ENCODE data around the gene SLC6A18.
"Not testable (repeated sequence)": the region's sequence is repeated elsewhere in the genome, so short reads cannot be mapped to it uniquely, and the experiment has no call there.

SLC6A18 gene

GRCh38 chr5:1222147-1222546 is 3.0 kb upstream of the SLC6A18 start:
- Histone ChIP-seq H3K4me3 (ENCODE audit: low read depth, low read length) (no peak overlapping the region), H3K27me3 (ENCODE audit: control insufficient read depth, insufficient read depth, low read length) (no peaks in the 10 kb centered on the region), H3K4me1 (ENCODE audit: control insufficient read depth, insufficient read depth, low read length) (no peaks in the 10 kb centered on the region)

GRCh38 chr5:1222621-1223277 is 2.4 kb upstream of the SLC6A18 start:
- Histone ChIP-seq H3K4me1 (ENCODE audit: control insufficient read depth, insufficient read depth, low read length) (no peaks in the 10 kb centered on the region), H3K27me3 (ENCODE audit: control insufficient read depth, insufficient read depth, low read length) (no peaks in the 10 kb centered on the region), H3K36me3 (ENCODE audit: control insufficient read depth, insufficient read depth, low read length) (no peaks in the 10 kb centered on the region), H3K4me3 (ENCODE audit: low read depth, low read length) (no peak overlapping the region), H3K9ac (ENCODE audit: low read depth, low read length) (no peak overlapping the region), H3K9me3 (ENCODE audit: control insufficient read depth, insufficient read depth, low read length) (no peaks in the 10 kb centered on the region)

More at GRCh38 chr5:1222147-1222546, 3.0 kb upstream of the SLC6A18 start:
- H3K9ac ChIP-seq (ENCODE audit: low read depth, low read length), result no peak overlapping the region
- H3K9me3 ChIP-seq (ENCODE audit: control insufficient read depth, insufficient read depth, low read length), result no peaks in the 10 kb centered on the region
- no peaks in the 10 kb centered on the region for H3K36me3 ChIP-seq (ENCODE audit: control insufficient read depth, insufficient read depth, low read length)

- Histone ChIP-seq H3K9me3 (ENCODE audit: control insufficient read depth, insufficient read depth, low read length) (no peaks in the 10 kb centered on the region), H3K4me3 (ENCODE audit: low read depth, low read length) (no peak overlapping the region), H3K9ac (ENCODE audit: low read depth, low read length) (no peak overlapping the region), H3K36me3 (ENCODE audit: control insufficient read depth, insufficient read depth, low read length) (no peaks in the 10 kb centered on the region), H3K4me1 (ENCODE audit: control insufficient read depth, insufficient read depth, low read length) (no peaks in the 10 kb centered on the region), H3K27me3 (ENCODE audit: control insufficient read depth, insufficient read depth, low read length) (no peaks in the 10 kb centered on the region)
These were observed 1.9 kb upstream of the SLC6A18 start for GRCh38 chr5:1223278-1223670.

GRCh38 chr5:1224631-1225030 is 550 bp upstream of the SLC6A18 start:
- Histone ChIP-seq H3K27me3 (ENCODE audit: control insufficient read depth, insufficient read depth, low read length) (no peaks in the 10 kb centered on the region), H3K4me3 (ENCODE audit: low read depth, low read length) (no peak overlapping the region), H3K9me3 (ENCODE audit: control insufficient read depth, insufficient read depth, low read length) (no peaks in the 10 kb centered on the region)

GRCh38 chr5:1226231-1226630 is 1.1 kb downstream of the SLC6A18 start:
- Histone ChIP-seq H3K9ac (ENCODE audit: low read depth, low read length) (no peak overlapping the region), H3K4me3 (ENCODE audit: low read depth, low read length) (no peak overlapping the region), H3K9me3 (ENCODE audit: control insufficient read depth, insufficient read depth, low read length) (no peaks in the 10 kb centered on the region), H3K4me1 (ENCODE audit: control insufficient read depth, insufficient read depth, low read length) (no peaks in the 10 kb centered on the region), H3K27me3 (ENCODE audit: control insufficient read depth, insufficient read depth, low read length) (no peaks in the 10 kb centered on the region), H3K36me3 (ENCODE audit: control insufficient read depth, insufficient read depth, low read length) (no peaks in the 10 kb centered on the region)

More at GRCh38 chr5:1224631-1225030, 550 bp upstream of the SLC6A18 start:
- no peaks in the 10 kb centered on the region for H3K4me1 ChIP-seq (ENCODE audit: control insufficient read depth, insufficient read depth, low read length)
- no peak overlapping the region for H3K9ac ChIP-seq (ENCODE audit: low read depth, low read length)
- H3K36me3 ChIP-seq (ENCODE audit: control insufficient read depth, insufficient read depth, low read length), result no peaks in the 10 kb centered on the region

GRCh38 chr5:1226839-1227581 is 1.8 kb downstream of the SLC6A18 start:
- no peaks in the 10 kb centered on the region for H3K4me1 ChIP-seq (ENCODE audit: control insufficient read depth, insufficient read depth, low read length)
- no peaks in the 10 kb centered on the region for H3K9me3 ChIP-seq (ENCODE audit: control insufficient read depth, insufficient read depth, low read length)
- no peaks in the 10 kb centered on the region for H3K27me3 ChIP-seq (ENCODE audit: control insufficient read depth, insufficient read depth, low read length)
- no peak overlapping the region for H3K4me3 ChIP-seq (ENCODE audit: low read depth, low read length)
- no peaks in the 10 kb centered on the region for H3K36me3 ChIP-seq (ENCODE audit: control insufficient read depth, insufficient read depth, low read length)
- no peak overlapping the region for H3K9ac ChIP-seq (ENCODE audit: low read depth, low read length)

- Histone ChIP-seq H3K27me3 (ENCODE audit: control insufficient read depth, insufficient read depth, low read length) (no peaks in the 10 kb centered on the region), H3K36me3 (ENCODE audit: control insufficient read depth, insufficient read depth, low read length) (no peaks in the 10 kb centered on the region), H3K9ac (ENCODE audit: low read depth, low read length) (no peak overlapping the region), H3K4me1 (ENCODE audit: control insufficient read depth, insufficient read depth, low read length) (no peaks in the 10 kb centered on the region), H3K4me3 (ENCODE audit: low read depth, low read length) (no peak overlapping the region), H3K9me3 (ENCODE audit: control insufficient read depth, insufficient read depth, low read length) (no peaks in the 10 kb centered on the region)
These were observed 2.5 kb downstream of the SLC6A18 start for GRCh38 chr5:1227667-1228066.

- no peaks in the 10 kb centered on the region for H3K9me3 ChIP-seq (ENCODE audit: control insufficient read depth, insufficient read depth, low read length)
- H3K4me1 ChIP-seq (ENCODE audit: control insufficient read depth, insufficient read depth, low read length), result no peaks in the 10 kb centered on the region
- H3K4me3 ChIP-seq (ENCODE audit: low read depth, low read length), result no peak overlapping the region
- H3K9ac ChIP-seq (ENCODE audit: low read depth, low read length), result no peak overlapping the region
- no peaks in the 10 kb centered on the region for H3K27me3 ChIP-seq (ENCODE audit: control insufficient read depth, insufficient read depth, low read length)
- no peaks in the 10 kb centered on the region for H3K36me3 ChIP-seq (ENCODE audit: control insufficient read depth, insufficient read depth, low read length)
These were observed 2.9 kb downstream of the SLC6A18 start for GRCh38 chr5:1228120-1228519.

- H3K9ac ChIP-seq (ENCODE audit: low read depth, low read length); H3K4me3 ChIP-seq (ENCODE audit: low read depth, low read length); H3K36me3 ChIP-seq (ENCODE audit: control insufficient read depth, insufficient read depth, low read length); H3K27me3 ChIP-seq (ENCODE audit: control insufficient read depth, insufficient read depth, low read length); H3K4me1 ChIP-seq (ENCODE audit: control insufficient read depth, insufficient read depth, low read length); H3K9me3 ChIP-seq (ENCODE audit: control insufficient read depth, insufficient read depth, low read length): not testable (repeated sequence)
These were observed 3.8 kb downstream of the SLC6A18 start for GRCh38 chr5:1229023-1229422.

- H3K4me1 ChIP-seq (ENCODE audit: control insufficient read depth, insufficient read depth, low read length), result no peaks in the 10 kb centered on the region
- no peaks in the 10 kb centered on the region for H3K9me3 ChIP-seq (ENCODE audit: control insufficient read depth, insufficient read depth, low read length)
- H3K27me3 ChIP-seq (ENCODE audit: control insufficient read depth, insufficient read depth, low read length), result no peaks in the 10 kb centered on the region
- H3K9ac ChIP-seq (ENCODE audit: low read depth, low read length), result no peak overlapping the region
- H3K36me3 ChIP-seq (ENCODE audit: control insufficient read depth, insufficient read depth, low read length), result no peaks in the 10 kb centered on the region
- H3K4me3 ChIP-seq (ENCODE audit: low read depth, low read length), result no peak overlapping the region
These were observed 4.6 kb downstream of the SLC6A18 start for GRCh38 chr5:1229822-1230221.

GRCh38 chr5:1230551-1230950 is 5.4 kb downstream of the SLC6A18 start:
- Histone ChIP-seq H3K36me3 (ENCODE audit: control insufficient read depth, insufficient read depth, low read length) (no peaks in the 10 kb centered on the region), H3K27me3 (ENCODE audit: control insufficient read depth, insufficient read depth, low read length) (no peaks in the 10 kb centered on the region), H3K9me3 (ENCODE audit: control insufficient read depth, insufficient read depth, low read length) (no peaks in the 10 kb centered on the region), H3K4me3 (ENCODE audit: low read depth, low read length) (no peak overlapping the region), H3K4me1 (ENCODE audit: control insufficient read depth, insufficient read depth, low read length) (no peaks in the 10 kb centered on the region), H3K9ac (ENCODE audit: low read depth, low read length) (no peak overlapping the region)

- Histone ChIP-seq H3K9ac (ENCODE audit: low read depth, low read length) (no peak overlapping the region), H3K9me3 (ENCODE audit: control insufficient read depth, insufficient read depth, low read length) (no peaks in the 10 kb centered on the region), H3K36me3 (ENCODE audit: control insufficient read depth, insufficient read depth, low read length) (no peaks in the 10 kb centered on the region), H3K27me3 (ENCODE audit: control insufficient read depth, insufficient read depth, low read length) (no peaks in the 10 kb centered on the region), H3K4me3 (ENCODE audit: low read depth, low read length) (no peak overlapping the region), H3K4me1 (ENCODE audit: control insufficient read depth, insufficient read depth, low read length) (no peaks in the 10 kb centered on the region)
These were observed 6.2 kb downstream of the SLC6A18 start for GRCh38 chr5:1231354-1231905.
